ENCODE measurements around the gene OR12D3.
"Not testable (repeated sequence)": the region's sequence is repeated elsewhere in the genome, so short reads cannot be mapped to it uniquely, and the experiment has no call there.

OR12D3 gene

DNA sequence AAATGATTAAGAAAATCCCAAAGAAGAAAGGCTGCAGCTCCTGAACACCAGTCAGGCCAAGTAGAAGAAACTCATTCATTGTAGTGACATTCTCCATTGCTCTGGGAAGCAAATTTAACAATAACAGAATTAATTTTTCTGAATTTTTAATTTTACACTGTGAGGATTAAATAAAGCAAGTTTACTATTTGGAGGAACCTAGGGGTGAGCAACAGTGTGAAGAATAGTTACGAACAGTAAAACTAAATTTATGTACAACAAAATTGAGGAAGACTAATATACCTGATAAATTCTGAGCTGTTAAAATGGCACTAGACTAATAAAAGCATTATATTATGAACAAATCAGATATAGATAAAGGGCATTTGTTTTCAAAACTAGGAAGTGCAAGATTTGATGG, at the start of gene OR12D3:
TSS of gene OR12D3 (minus strand) at position 101 of the 400 bp plus-strand sequence. CDS start at position 97, 4 bp downstream.
- no peak for DNase-seq

DNA sequence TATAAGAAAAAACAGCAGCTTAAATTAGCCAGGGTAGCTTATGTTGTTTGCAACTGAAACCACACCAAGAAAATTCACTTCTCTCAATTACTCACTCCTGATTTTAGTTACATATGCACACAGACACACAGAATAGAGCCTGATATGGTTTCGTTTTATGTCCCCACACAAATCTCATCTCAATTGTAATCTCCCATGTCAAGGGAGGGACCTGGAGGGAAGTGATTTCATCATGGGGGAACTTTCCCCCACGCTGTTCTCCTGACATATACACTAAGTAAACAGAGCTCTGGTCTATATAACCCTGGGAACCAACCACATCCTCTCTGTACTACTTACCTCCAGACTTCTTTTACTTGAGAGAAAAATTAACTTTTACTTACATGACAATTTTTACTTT, 49.5 kb upstream of the OR12D3 start:
- no peak for DNase-seq

DNA sequence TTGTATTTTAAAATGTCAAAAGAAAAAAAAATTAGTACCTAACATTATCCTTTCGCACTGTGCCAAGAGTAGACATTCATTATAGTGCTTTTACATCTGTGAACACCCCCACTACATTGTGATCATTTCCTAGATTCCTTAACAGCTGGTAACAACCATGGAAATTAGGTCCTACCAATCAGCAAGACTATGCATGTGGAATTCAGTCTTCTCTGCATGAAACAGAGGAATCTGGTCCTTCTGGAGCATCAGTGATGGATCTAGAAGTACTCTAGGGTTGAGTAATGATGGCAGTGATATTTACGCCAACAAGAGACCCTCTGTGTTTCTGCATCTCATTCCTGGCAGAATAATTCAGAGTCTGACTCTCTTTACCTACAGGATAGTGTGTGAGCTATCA, 49.1 kb upstream of the OR12D3 start:
- no peak for DNase-seq

- DNase-seq = no peak
Observed at GRCh38 chr6:29419516-29419915, 44.4 kb upstream of the OR12D3 start.

DNA sequence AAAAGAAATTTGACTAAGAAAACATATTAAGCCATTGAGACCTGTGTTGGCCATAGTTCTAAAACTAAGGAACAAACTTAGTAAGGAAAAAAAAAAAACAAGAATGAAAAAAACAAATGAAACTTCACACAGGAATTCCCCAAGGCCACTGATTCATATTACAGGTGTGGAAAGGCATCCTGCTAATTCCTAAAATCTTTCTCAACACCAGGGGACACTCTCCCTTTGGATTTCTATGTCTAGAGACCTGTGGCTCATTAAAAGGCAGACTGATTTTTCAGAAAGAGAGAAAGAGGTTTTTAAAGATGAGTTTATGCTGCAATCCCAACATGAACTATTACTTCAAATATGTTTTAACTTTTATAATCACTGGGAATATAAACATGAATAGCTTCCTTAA, 39.5 kb upstream of the OR12D3 start, which contains the start of gene OR12D1:
TSS of gene OR12D1 (plus strand) at position 341 of the 400 bp plus-strand sequence.
- DNase-seq = no peak

DNA sequence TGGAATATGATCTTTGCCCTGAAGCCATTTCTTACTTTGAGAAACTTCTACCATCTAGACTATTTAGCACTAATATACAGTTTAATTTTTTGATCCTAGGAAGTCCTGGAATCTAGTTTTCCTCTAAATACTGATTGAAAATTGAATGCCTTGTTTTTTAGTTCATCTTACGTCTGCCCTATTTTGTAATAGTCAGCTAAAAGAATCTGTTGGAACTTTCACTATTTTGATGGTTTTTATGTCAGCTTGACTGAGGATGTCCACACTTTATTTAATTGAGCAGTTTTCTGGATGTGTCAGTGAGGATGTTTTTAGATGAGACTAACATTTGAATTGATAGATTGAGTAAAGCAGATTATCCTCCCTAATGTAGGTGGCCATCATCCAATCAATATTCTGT, 28.7 kb upstream of the OR12D3 start:
- DNase-seq = no peak

GRCh38 chr6:29399525-29399924, 24.4 kb upstream of the OR12D3 start:
- no peak for DNase-seq

DNA sequence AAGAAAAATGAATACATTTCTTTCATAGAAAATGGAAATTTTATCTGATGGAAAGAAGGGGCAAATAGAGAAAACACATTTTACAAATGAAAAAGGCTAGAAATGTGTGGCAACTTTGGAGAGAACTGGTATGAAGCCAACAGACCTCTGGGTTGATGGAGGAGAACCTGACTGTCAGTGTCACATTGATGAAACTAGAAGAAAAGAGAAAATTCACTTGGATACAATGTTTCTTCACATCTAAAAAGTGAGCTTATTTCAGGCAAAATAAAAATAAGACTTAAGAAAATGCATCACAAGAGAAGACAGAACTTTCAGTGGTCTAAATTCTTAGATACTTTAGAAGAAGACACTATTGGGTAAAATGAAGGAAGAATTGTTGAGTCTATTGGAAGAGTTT, 20.2 kb upstream of the OR12D3 start, which contains the start of gene OR12D2:
TSS of gene OR12D2 (plus strand) at position 301 of the 400 bp plus-strand sequence. CDS start 1,069 bp downstream, outside the sequence.
- DNase-seq = no peak

DNA sequence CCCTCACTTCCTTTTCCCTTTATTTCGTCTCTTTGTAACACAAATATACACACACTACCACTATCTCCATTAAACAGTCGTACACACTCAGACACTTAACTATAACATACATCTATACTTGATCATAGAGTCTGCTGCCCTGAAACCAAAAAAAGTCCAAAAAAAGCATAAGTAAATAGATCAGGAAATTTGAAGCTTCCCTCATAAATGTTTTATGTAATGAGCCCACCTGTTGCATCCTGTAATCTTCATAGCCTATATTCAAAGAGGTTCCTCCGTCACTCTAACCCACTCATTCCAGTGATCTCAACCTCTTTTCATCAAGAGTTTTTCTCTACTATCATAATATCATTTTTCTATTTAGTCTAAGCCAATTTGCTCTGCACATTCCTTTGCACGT, 13.4 kb upstream of the OR12D3 start:
- no peak for DNase-seq

DNA sequence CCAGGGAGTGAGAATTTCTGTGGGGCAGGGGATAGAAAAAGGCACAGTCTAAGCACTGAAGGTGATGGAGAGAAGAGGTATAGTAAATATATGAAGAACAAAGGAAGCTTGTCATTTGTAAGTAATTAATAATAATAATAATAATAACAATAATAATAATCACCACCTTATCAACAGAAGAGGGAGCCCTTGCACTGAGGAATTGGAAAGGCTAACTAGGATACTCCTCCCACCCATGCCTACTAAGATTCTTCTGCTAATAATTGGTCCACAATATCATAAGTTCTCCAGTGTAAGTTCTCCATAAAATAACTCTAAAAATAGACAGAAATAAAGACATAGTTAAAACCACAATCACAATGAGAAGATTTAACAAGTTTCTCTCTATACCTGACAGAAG, 912 bp upstream of the OR12D3 start:
- no peak for DNase-seq

GRCh38 chr6:29368765-29369164, 6.3 kb downstream of the OR12D3 start, which contains the start of gene OR5V1:
Gene OR5V1, minus strand, starts transcription at chr6:29368865. Its CDS starts 12,670 bp downstream, at chr6:29356195.
- no peak for DNase-seq

DNA sequence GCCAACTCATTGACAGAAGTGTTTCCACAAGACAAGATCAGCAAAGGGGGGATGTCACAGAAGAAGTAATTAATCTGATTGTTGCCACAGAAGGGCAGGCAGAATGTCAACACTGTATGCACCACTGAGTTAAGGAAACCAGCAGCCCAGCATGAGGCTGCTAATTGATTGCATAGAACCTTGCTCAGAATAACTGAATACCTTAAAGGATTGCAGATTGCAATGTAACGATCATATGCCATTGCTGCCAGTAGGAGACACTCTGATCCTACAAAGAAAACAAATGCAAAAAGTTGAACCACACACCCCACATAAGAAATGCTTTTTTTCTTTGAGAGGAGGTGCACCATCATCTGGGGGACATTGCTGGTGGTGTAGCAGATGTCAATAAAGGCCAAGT, 19.5 kb downstream of the OR12D3 start:
- DNase-seq = no peak

DNA sequence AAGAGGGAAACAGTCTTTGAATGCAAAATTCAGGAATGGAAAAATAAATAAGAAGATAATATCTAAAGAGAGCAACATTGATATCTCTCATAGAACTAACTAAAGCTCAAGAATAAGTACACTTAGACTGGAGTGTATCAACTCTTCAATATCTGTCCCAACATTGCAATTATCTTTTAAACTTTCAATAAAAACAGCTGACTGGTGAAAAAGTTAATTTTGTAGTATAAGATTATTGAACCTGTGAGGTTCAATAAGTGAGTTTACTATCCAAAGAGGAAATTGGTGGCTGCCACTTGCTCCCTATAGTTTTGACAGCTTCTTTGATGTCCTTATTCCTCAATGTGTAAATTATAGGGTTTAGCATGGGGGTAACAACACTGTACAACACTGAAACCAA, 20.1 kb downstream of the OR12D3 start:
- no peak for DNase-seq

DNA sequence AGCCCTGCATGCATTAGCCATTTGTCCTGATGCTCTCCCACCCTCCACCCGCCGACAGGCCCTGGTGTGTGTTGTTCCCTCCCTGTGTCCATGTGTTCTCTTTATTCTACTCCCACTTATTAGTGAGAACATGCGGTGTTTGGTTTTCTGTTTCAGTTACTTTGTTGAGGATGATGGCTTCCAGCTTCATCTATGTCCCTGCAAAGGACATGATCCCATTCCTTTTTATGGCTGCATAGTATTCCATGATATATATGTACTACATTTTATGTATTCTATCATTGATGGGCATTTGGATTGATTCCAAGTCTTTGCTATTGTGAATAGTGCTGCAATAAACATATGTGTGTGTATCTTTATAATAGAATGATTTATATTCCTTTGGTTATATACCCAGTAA, 25.7 kb downstream of the OR12D3 start:
- not testable (repeated sequence) for DNase-seq

DNA sequence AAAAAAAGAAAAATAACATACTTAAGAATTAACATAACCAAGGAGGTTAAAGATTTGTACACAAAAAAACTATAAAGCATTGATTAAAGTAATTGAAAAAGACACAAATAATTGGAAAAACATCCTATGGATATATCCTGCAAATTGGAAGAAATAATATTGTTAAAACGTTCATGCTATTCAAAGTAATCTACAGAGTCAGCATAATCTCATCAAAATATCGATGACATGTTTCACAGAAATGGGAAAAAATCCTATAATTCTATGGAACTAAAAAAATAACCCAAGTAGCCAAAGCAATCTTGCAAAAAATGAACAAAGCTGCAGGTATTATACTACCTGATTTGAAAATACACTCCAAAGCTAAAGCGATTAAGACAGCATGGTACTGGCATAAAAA, 29.7 kb downstream of the OR12D3 start:
- no peak for DNase-seq

GRCh38 chr6:29336269-29336668, 38.8 kb downstream of the OR12D3 start:
- no peak for DNase-seq

DNA sequence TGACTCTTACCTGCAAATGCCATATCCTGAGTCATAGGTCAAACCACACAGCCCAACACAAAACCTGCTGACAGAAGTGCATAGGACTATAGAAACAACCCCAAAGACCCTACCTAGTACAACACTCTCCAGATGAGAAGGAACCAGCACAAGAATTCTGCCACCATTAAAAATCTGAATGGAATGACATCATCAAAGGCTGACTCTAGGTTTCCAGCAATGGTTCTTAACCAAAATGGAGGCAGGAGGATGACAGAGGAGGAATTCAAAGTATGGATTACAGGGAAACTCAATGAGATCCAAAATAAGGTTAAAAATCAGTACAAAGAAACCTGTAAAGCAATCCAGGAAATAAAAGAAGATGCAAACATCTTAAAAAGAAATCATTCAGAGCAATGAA, 42.4 kb downstream of the OR12D3 start:
- DNase-seq = no peak

DNA sequence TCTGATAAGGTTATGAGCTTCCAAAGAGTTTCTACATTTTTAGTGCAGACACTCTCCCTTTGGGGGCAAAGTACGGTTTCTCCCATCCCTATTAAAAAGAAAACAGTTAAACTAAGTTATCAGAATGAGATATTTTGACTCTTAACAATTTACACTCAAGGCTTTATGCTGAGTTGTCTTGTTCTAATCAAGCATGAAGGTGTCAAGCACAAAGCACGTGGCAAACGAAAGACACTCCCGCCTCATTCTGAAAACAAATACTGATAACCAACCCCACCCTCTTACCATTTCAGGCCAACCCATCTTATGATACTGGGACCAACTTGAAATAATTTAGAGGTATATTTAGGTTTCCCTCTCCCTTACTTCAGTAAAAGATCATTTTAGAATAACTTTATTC, 49.3 kb downstream of the OR12D3 start:
- no peak for DNase-seq
